HepG2 (cell line): Measurements from ENCODE around the gene CARS2. TPM values are rescaled to one million over a fixed set of nuclear protein-coding genes. Genes with fewer than 3 reads are reported as not detected.
A peak's percentile ranks its signal among the peaks of the same experiment; 100 is the strongest.

Source experiments
- AFF4 ChIP-seq: sonication (generic); formaldehyde crosslinking; IDR thresholded peaks from 2 replicates; pipeline ENCODE4 v1.4.0; 2020; ENCODE audit warnings: missing genetic modification reagents
- BRD4 ChIP-seq: sonication (generic); formaldehyde crosslinking; IDR thresholded peaks from 2 replicates; pipeline ENCODE4 v1.4.0; 2020; ENCODE audit warnings: missing genetic modification reagents
- CENPT ChIP-seq: sonication (generic); formaldehyde crosslinking; IDR thresholded peaks from 2 replicates; pipeline ENCODE4 v1.8.0; 2022; ENCODE audit warnings: low read depth, mild to moderate bottlenecking, moderate library complexity, missing genetic modification reagents
- CREB1 ChIP-seq, 2 experiments: fragments of 450-650 bp in 1 of 2; IDR thresholded peaks; 2 replicates each; pipeline ENCODE4 v1.6.1; 2016 to 2017; ENCODE audit warnings: control low read depth in 1 of 2, mild to moderate bottlenecking in 1 of 2, missing compliant biosample characterization in 1 of 2, missing genetic modification characterization in 1 of 2
- FOXM1 ChIP-seq: sonication (generic); formaldehyde crosslinking; IDR thresholded peaks from 2 replicates; pipeline ENCODE4 v1.5.0; 2020; ENCODE audit warnings: missing genetic modification reagents
- NKX3-1 ChIP-seq: sonication (generic); formaldehyde crosslinking; IDR thresholded peaks from 2 replicates; pipeline ENCODE4 v1.5.0; 2020; ENCODE audit warnings: missing genetic modification reagents
- RAD51 ChIP-seq: fragments of 450-650 bp; IDR thresholded peaks from 2 replicates; pipeline ENCODE4 v1.6.1; 2016; ENCODE audit warnings: borderline replicate concordance
- RARG ChIP-seq: sonication (generic); formaldehyde crosslinking; IDR thresholded peaks from 2 replicates; pipeline ENCODE4 v1.4.0; 2020; ENCODE audit warnings: low read depth, mild to moderate bottlenecking, missing genetic modification reagents
- SMAD9 ChIP-seq: sonication (generic); formaldehyde crosslinking; IDR thresholded peaks from 2 replicates; pipeline ENCODE4 v1.5.1; 2020; ENCODE audit warnings: mild to moderate bottlenecking, missing genetic modification reagents
- SP2 ChIP-seq: sonication (generic); formaldehyde crosslinking; IDR thresholded peaks from 2 replicates; pipeline ENCODE4 v1.5.1; 2020; ENCODE audit warnings: mild to moderate bottlenecking, missing genetic modification reagents
- XBP1 ChIP-seq: sonication (generic); formaldehyde crosslinking; IDR thresholded peaks from 2 replicates; pipeline ENCODE4 v1.5.0; 2020; ENCODE audit warnings: missing genetic modification reagents
- ZBED4 ChIP-seq: sonication (generic); formaldehyde crosslinking; IDR thresholded peaks from 2 replicates; pipeline ENCODE4 v1.4.0; 2020; ENCODE audit warnings: missing genetic modification reagents, borderline replicate concordance
- ZBTB21 ChIP-seq: sonication (generic); formaldehyde crosslinking; IDR thresholded peaks from 2 replicates; pipeline ENCODE4 v1.4.0; 2020; ENCODE audit warnings: missing genetic modification reagents
- ZMAT5 ChIP-seq: sonication (generic); formaldehyde crosslinking; IDR thresholded peaks from 2 replicates; pipeline ENCODE4 v1.5.0; 2020; ENCODE audit warnings: mild to moderate bottlenecking, low read depth, missing genetic modification reagents, borderline replicate concordance
- ZNF253 ChIP-seq: sonication (generic); formaldehyde crosslinking; IDR thresholded peaks from 2 replicates; pipeline ENCODE4 v1.8.0; 2022; ENCODE audit warnings: mild to moderate bottlenecking, missing genetic modification reagents, borderline replicate concordance
- ZNF276 ChIP-seq: sonication (generic); formaldehyde crosslinking; IDR thresholded peaks from 2 replicates; pipeline ENCODE4 v1.4.0; 2020; ENCODE audit warnings: mild to moderate bottlenecking, low read depth, missing genetic modification reagents
- ZNF484 ChIP-seq: sonication (generic); formaldehyde crosslinking; IDR thresholded peaks from 2 replicates; pipeline ENCODE4 v1.5.1; 2020; ENCODE audit warnings: mild to moderate bottlenecking, low read depth, missing genetic modification reagents, borderline replicate concordance
- ZNF576 ChIP-seq: sonication (generic); formaldehyde crosslinking; IDR thresholded peaks from 2 replicates; pipeline ENCODE4 v1.4.0; 2020; ENCODE audit warnings: mild to moderate bottlenecking, missing genetic modification reagents
- polyA plus RNA-seq, 8 experiments: library from polyadenylated mRNA; depleted of rRNA in 3 of 8; stranded (reverse) in 7 of 8; unstranded in 1 of 8; fragments of >200 nt; fragmentation: Illumina TruSeq in 4 of 8; extraction: Trizol in 4 of 8; gene quantifications; 2 replicates each; pipeline versions ENCODE4 v1.2.1 to v1.2.3, GENCODE V29; 2011 to 2016; ENCODE audit warnings: low read depth in 4 of 8, missing spikeins in 1 of 8, mixed read lengths in 1 of 8; ENCODE audit not compliant: insufficient read depth in 1 of 8
- total RNA-seq, 5 experiments: library from RNA; depleted of rRNA; stranded (reverse); fragments of >200 nt; fragmentation: Illumina TruSeq; extraction: Trizol; gene quantifications; 2 replicates each; pipeline ENCODE4 v1.2.3, GENCODE V29; 2016; ENCODE audit warnings: low read depth in 1 of 5

The CARS2 gene
- total and polyA plus RNA-seq, 2 of the 13 experiments (the other 11 are each of a cell fraction or from before 2014, with no cell fraction given) = 41.1 to 59.3 TPM

GRCh38 chr13:110615322-110616102 is 90.4 kb downstream of the CARS2 start, which contains the start of gene NAXD (continued):
- TF ChIP-seq ZNF484 (CRISPR knock-in tag) (no peak), CREB1 (IDR thresholded peaks at IDR 0.05) (peak; percentile 67), CREB1 (CRISPR knock-in tag; IDR thresholded peaks at IDR 0.05) (peak; percentile 71), ZMAT5 (CRISPR knock-in tag) (no peak), ZNF276 (CRISPR knock-in tag) (no peak), BRD4 (no peak; the same call in 1 of the 2 replicates), RAD51 (no peak), NKX3-1 (CRISPR knock-in tag) (peak; percentile 49; the same call in 1 of the 2 replicates), ZNF253 (CRISPR knock-in tag) (no peak), ZBED4 (CRISPR knock-in tag) (peak; percentile 56; the same call in 1 of the 2 replicates), SP2 (CRISPR knock-in tag) (peak; percentile 93), CENPT (CRISPR knock-in tag) (no peak), RARG (CRISPR knock-in tag) (no peak), XBP1 (no peak; the same call in 1 of the 2 replicates), ZNF576 (CRISPR knock-in tag) (no peak), SMAD9 (no peak), FOXM1 (CRISPR knock-in tag) (no peak), AFF4 (no peak), ZBTB21 (CRISPR knock-in tag) (no peak)
